Measurements from ENCODE around the gene ZGPAT. TPM values are rescaled to one million over a fixed set of nuclear protein-coding genes. Genes with fewer than 3 reads are reported as not detected.

The ZGPAT gene
- total RNA-seq, 1 experiment from 2014 or later, result 37.9 TPM

DNA sequence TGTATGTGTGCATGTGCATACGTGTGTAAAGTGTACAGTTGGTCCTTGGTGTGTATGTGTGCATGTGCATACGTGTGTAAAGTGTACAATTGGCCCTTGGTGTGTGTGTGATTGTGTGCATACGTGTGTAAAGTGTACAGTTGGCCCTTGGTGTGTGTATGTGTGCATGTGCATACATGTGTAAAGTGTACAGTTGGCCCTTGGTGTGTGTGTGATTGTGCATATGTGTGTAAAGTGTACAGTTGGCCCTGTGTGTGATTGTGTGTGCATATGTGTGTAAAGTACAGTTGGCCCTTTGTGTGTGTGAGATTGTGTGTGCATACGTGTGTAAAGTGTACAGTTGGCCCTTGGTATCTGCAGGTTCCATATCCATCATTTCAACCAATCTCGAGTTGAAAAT, 23.6 kb downstream of the ZGPAT start:
- Histone ChIP-seq H3K9me2 (replicated peaks; ENCODE audit: low read length) (no peaks in the 10 kb centered on the region), H3K4me1 (ENCODE audit: insufficient read depth, low read length) (no peaks in the 10 kb centered on the region), H3K36me3 (ENCODE audit: low read depth, low read length) (no peaks in the 10 kb centered on the region; the same call in 1 of the 2 replicates), H3K79me2 (ENCODE audit: low read length) (peaks cover 39% of the 10 kb centered on the region), H3F3A (ENCODE audit: low read length, unreplicated experiment) (no peaks in the 10 kb centered on the region), H3K9me3 (ENCODE audit: low read length) (no peaks in the 10 kb centered on the region), H3K27me3 (ENCODE audit: low read length) (no peaks in the 10 kb centered on the region), H4K20me1 (ENCODE audit: low read length) (no peaks in the 10 kb centered on the region), H3K27ac (ENCODE audit: low read length) (no peak overlapping the region), H3K4me3 (ENCODE audit: low read length) (no peak overlapping the region), H3K9ac (ENCODE audit: low read length) (no peak overlapping the region), H2AFZ (ENCODE audit: low read length) (no peak overlapping the region), H3K4me2 (ENCODE audit: low read length) (no peak overlapping the region)
- intact Hi-C loops (cut with micrococcal nuclease), result no loop called here
- no TSS peak for BruUV-seq (replicated peaks)
- ChIA-PET POLR2A (ENCODE audit: unreplicated experiment) (no interaction called here), CTCF (no interaction called here)
- ATAC-seq (no peak), DNase-seq (no peak)
- TF ChIP-seq EZH2phosphoT487 (IDR thresholded peaks at IDR 0.05; ENCODE audit: borderline replicate concordance, low read length) (no peak), EZH2 (IDR thresholded peaks at IDR 0.05; ENCODE audit: low read length, unreplicated experiment) (no peak)
- TF ChIP-seq, protein P1, sequence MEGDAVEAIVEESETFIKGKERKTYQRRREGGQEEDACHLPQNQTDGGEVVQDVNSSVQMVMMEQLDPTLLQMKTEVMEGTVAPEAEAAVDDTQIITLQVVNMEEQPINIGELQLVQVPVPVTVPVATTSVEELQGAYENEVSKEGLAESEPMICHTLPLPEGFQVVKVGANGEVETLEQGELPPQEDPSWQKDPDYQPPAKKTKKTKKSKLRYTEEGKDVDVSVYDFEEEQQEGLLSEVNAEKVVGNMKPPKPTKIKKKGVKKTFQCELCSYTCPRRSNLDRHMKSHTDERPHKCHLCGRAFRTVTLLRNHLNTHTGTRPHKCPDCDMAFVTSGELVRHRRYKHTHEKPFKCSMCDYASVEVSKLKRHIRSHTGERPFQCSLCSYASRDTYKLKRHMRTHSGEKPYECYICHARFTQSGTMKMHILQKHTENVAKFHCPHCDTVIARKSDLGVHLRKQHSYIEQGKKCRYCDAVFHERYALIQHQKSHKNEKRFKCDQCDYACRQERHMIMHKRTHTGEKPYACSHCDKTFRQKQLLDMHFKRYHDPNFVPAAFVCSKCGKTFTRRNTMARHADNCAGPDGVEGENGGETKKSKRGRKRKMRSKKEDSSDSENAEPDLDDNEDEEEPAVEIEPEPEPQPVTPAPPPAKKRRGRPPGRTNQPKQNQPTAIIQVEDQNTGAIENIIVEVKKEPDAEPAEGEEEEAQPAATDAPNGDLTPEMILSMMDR (conservative IDR thresholded peaks at IDR 0.05; ENCODE audit: low read depth, low read length), result no peak

DNA sequence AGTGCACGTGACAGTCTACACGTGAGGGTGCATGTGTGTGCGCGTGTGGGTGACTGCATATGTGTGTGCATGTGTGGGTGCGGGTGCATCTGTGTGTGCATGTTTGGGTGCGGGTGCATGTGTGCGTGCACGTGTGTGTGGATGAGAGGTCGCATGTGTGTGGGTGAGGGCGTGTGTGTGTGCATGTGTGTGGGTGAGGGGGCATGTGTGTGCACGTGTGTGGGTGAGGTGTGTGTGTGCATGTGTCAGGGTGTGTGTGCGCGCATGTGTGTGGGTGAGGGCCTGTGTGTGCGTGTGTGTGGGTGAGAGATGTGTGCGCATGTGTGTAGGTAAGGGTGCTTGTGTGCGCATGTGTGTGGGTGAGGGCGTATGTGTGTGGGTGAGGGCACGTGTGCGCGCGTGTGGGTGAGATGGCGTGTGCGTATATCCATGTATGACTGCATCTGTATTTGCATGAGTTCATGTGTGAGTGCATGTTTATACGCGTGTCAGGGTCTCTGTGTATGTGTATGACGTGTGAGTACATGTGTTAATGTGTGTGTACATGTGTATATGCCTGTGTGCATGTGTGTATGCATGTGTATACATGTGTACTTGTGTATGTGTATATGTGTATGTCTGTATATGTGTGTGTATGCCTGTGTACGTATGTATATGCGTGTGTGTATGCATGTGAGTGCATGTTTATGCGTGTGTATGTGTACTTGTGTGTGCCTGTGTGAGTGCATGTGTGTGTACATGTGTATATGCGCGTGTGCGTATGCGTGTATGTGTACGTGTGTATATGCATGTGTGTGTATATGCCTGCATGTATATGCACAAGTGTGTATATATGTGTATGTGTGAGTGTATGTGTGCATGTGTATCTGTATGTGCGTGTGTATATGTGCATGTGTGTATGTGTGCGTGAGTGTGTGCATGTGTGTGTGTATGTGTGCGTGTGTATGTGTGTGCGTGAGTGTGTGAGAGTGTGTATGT, 24.6 kb downstream of the ZGPAT start:
- Histone ChIP-seq H3K4me3 (ENCODE audit: low read length) (no peak overlapping the region), H3K79me2 (ENCODE audit: low read length) (peaks cover 29% of the 10 kb centered on the region), H3K27ac (ENCODE audit: low read length) (no peak overlapping the region), H3F3A (ENCODE audit: low read length, unreplicated experiment) (no peaks in the 10 kb centered on the region), H3K9me2 (replicated peaks; ENCODE audit: low read length) (no peaks in the 10 kb centered on the region), H3K9me3 (ENCODE audit: low read length) (no peaks in the 10 kb centered on the region), H2AFZ (ENCODE audit: low read length) (no peak overlapping the region), H3K4me2 (ENCODE audit: low read length) (no peak overlapping the region), H3K4me1 (ENCODE audit: insufficient read depth, low read length) (no peaks in the 10 kb centered on the region), H3K27me3 (ENCODE audit: low read length) (no peaks in the 10 kb centered on the region), H3K9ac (ENCODE audit: low read length) (no peak overlapping the region), H4K20me1 (ENCODE audit: low read length) (no peaks in the 10 kb centered on the region), H3K36me3 (ENCODE audit: low read depth, low read length) (no peaks in the 10 kb centered on the region; the same call in 1 of the 2 replicates)
- DNase-seq (no peak), ATAC-seq (no peak)
- intact Hi-C loops (cut with micrococcal nuclease), result no loop called here
- no TSS peak for BruUV-seq (replicated peaks)
- POLR2A ChIA-PET (ENCODE audit: unreplicated experiment), result no interaction called here
- TF ChIP-seq EZH2phosphoT487 (IDR thresholded peaks at IDR 0.05; ENCODE audit: borderline replicate concordance, low read length) (no peak), EZH2 (IDR thresholded peaks at IDR 0.05; ENCODE audit: low read length, unreplicated experiment) (no peak)
- TF ChIP-seq, protein P1 (conservative IDR thresholded peaks at IDR 0.05; ENCODE audit: low read depth, low read length), result no peak
- CTCF ChIA-PET, result no interaction called here

DNA sequence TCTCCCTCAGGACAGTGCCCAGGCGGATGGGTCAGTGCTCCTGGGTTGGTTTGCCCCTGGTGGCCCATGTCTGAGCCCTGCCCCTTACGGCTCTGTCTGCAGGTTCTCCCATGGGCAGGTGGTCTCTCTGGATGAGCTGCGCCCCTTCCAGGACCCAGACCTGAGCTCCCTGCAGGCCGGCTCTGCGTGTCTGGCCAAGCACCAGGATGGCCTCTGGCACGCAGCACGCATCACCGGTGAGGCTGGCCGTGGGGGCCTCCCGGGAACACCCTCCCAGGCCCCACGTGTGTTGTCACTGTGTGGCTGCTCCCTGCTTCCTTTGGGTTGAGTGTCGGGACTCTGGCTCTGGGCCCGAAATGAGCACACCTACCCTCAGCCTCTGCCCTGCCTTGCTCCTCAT, 25.3 kb downstream of the ZGPAT start:
- no TSS peak for BruUV-seq (replicated peaks)
- no peaks in the 10 kb centered on the region; the same call in 1 of the 2 replicates for H3K36me3 ChIP-seq (ENCODE audit: low read depth, low read length)
- H3K79me2 ChIP-seq (ENCODE audit: low read length), result peaks cover 22% of the 10 kb centered on the region
- no peak overlapping the region for H2AFZ ChIP-seq (ENCODE audit: low read length)
- ChIA-PET POLR2A (ENCODE audit: unreplicated experiment) (no interaction called here), CTCF (no interaction called here)
- ATAC-seq (no peak), DNase-seq (no peak)
- H3K9ac ChIP-seq (ENCODE audit: low read length), result no peak overlapping the region
- H3K9me2 ChIP-seq (replicated peaks; ENCODE audit: low read length), result no peaks in the 10 kb centered on the region
- intact Hi-C loops (cut with micrococcal nuclease), result no loop called here
- H4K20me1 ChIP-seq (ENCODE audit: low read length), result no peaks in the 10 kb centered on the region
- TF ChIP-seq EZH2 (IDR thresholded peaks at IDR 0.05; ENCODE audit: low read length, unreplicated experiment) (no peak), EZH2phosphoT487 (IDR thresholded peaks at IDR 0.05; ENCODE audit: borderline replicate concordance, low read length) (no peak)
- TF ChIP-seq, protein P1 (conservative IDR thresholded peaks at IDR 0.05; ENCODE audit: low read depth, low read length), result no peak
- no peak overlapping the region for H3K4me3 ChIP-seq (ENCODE audit: low read length)
- H3K27me3 ChIP-seq (ENCODE audit: low read length), result no peaks in the 10 kb centered on the region
- H3F3A ChIP-seq (ENCODE audit: low read length, unreplicated experiment), result no peaks in the 10 kb centered on the region
- no peaks in the 10 kb centered on the region for H3K4me1 ChIP-seq (ENCODE audit: insufficient read depth, low read length)
- H3K27ac ChIP-seq (ENCODE audit: low read length), result no peak overlapping the region
- H3K9me3 ChIP-seq (ENCODE audit: low read length), result no peaks in the 10 kb centered on the region
- H3K4me2 ChIP-seq (ENCODE audit: low read length), result no peak overlapping the region
